OCI-LY7 (cell line): Measurements from ENCODE around the gene SMURF2. TPM values are rescaled to one million over a fixed set of nuclear protein-coding genes. Genes with fewer than 3 reads are reported as not detected.

Experiments used
- BruUV-seq: library from RNA; stranded (reverse); fragments of 400-500 nt; replicated peaks from 2 replicates; lab custom pipeline; 2021; lab: Mats Ljungman, UMichigan
- CTCF ChIA-PET: fragments of 300-600 bp; sonication (Branson Sonifier 250); formaldehyde crosslinking; loops from one replicate; lab custom pipeline; 2022; ENCODE audit warnings: antibody characterized with exemption; ENCODE audit not compliant: unreplicated experiment; lab: Charles Lee
- POLR2A ChIA-PET: fragments of 300-600 bp; sonication (Branson Sonifier 250); formaldehyde crosslinking; loops from one replicate; lab custom pipeline; 2022; ENCODE audit warnings: antibody characterized with exemption; lab: Charles Lee
- DNase-seq: peaks from one replicate; pipeline ENCODE4 v3.0.0-alpha.2; 2015; ENCODE audit warnings: low spot score
- H2AFZ ChIP-seq: fragments of 200-600 bp; sonication (generic), shearing (Covaris generic); 2 replicates; pipeline ENCODE4 v1.6.1; 2014; ENCODE audit warnings: mild to moderate bottlenecking, antibody characterized with exemption, low read length, moderate library complexity
- H3K27ac ChIP-seq: fragments of 200-600 bp; sonication (generic); 2 replicates; pipeline ENCODE4 v1.5.1; 2014; ENCODE audit warnings: mixed run types, low read depth, mild to moderate bottlenecking, moderate library complexity, low read length, inconsistent platforms; ENCODE audit not compliant: poor library complexity, severe bottlenecking
- H3K36me3 ChIP-seq: fragments of 200-600 bp; sonication (generic); 2 replicates; pipeline ENCODE4 v1.6.1; 2014; ENCODE audit warnings: mild to moderate bottlenecking, antibody characterized with exemption, low read length, moderate library complexity, mixed read lengths; ENCODE audit not compliant: insufficient read depth
- H3K4me1 ChIP-seq: fragments of 200-600 bp; sonication (generic); 2 replicates; pipeline ENCODE4 v1.5.1; 2014; ENCODE audit warnings: mild to moderate bottlenecking, low read length; ENCODE audit not compliant: insufficient read depth, poor library complexity, severe bottlenecking
- H3K4me2 ChIP-seq: fragments of 200-600 bp; sonication (generic); 2 replicates; pipeline ENCODE4 v1.6.1; 2014; ENCODE audit warnings: mild to moderate bottlenecking, low read length
- H3K4me3 ChIP-seq: fragments of 200-600 bp; sonication (generic); 2 replicates; pipeline ENCODE4 v1.5.1; 2014; ENCODE audit warnings: mild to moderate bottlenecking, low read depth, low read length; ENCODE audit not compliant: poor library complexity, severe bottlenecking
- H3K79me2 ChIP-seq: fragments of 200-600 bp; sonication (generic); 2 replicates; pipeline ENCODE4 v1.6.1; 2016; ENCODE audit warnings: low read depth, mild to moderate bottlenecking, low read length, moderate library complexity, mixed read lengths; ENCODE audit not compliant: insufficient read depth
- H3K9me2 ChIP-seq: fragments of 200-600 bp; sonication (generic); 2 replicates; pipeline ENCODE4 v1.6.1; 2016; ENCODE audit warnings: mild to moderate bottlenecking, low read length, mixed read lengths; ENCODE audit not compliant: insufficient read depth
- H3K9me3 ChIP-seq: fragments of 200-600 bp; sonication (generic); 2 replicates; pipeline ENCODE4 v1.6.1; 2014; ENCODE audit warnings: mild to moderate bottlenecking, mixed run types, low read length, mixed read lengths
- H4K20me1 ChIP-seq: fragments of 200-600 bp; sonication (generic); 2 replicates; pipeline ENCODE4 v1.6.1; 2014; ENCODE audit warnings: mild to moderate bottlenecking, antibody characterized with exemption, low read length, moderate library complexity, mixed read lengths; ENCODE audit not compliant: insufficient read depth
- EZH2phosphoT487 ChIP-seq: fragments of 200-600 bp; sonication (generic); IDR thresholded peaks from 2 replicates; pipeline ENCODE4 v1.6.1; 2018; ENCODE audit warnings: low read depth, borderline replicate concordance, mild to moderate bottlenecking, mixed run types, antibody characterized with exemption, low read length, moderate library complexity, mixed read lengths
- intact Hi-C: fragments of 100-400 bp; cut with micrococcal nuclease; formaldehyde crosslinking; loops from one replicate; pipeline ENCODE4 v1.10.0; 2022; ENCODE audit not compliant: unreplicated experiment
- total RNA-seq, 2 experiments: library from RNA; depleted of rRNA in 1 of 2; stranded (reverse); fragments of >200 nt in 1 of 2; shearing (Covaris generic) in 1 of 2; gene quantifications; 2 replicates each; pipeline ENCODE4 v1.2.3, GENCODE V29; 2014 to 2022
- TF ChIP-seq, protein P1 (sequence below): fragments of 200-600 bp; sonication (generic); conservative IDR thresholded peaks from 2 replicates; pipeline ENCODE4 v1.5.1; 2014; ENCODE audit warnings: mild to moderate bottlenecking, antibody characterized with exemption, low read length, moderate library complexity, mixed read lengths

SMURF2 gene
- total RNA-seq, 2 experiments from 2014 or later: 15.6 to 20.8 TPM

DNA sequence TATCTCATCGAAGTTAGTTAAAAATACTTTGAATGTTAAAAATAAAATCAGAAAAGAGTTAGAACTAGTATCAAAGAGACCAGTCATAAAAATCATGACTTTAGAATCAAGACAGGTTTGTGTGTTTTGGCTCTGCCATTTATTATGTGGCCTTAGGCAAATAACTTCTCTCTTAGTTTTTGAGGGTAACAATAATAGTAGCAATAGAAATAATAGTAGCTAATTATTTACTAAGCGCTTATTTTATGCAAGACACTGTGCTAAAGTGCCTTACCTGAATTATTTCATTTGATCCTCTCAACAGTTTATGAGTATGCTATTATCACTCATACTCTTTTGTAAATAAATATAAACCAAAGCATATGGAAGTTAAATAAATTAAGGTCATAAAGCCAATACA is 77.0 kb downstream of the SMURF2 start:
- TF ChIP-seq EZH2phosphoT487: no peak
- TF ChIP-seq, protein P1, sequence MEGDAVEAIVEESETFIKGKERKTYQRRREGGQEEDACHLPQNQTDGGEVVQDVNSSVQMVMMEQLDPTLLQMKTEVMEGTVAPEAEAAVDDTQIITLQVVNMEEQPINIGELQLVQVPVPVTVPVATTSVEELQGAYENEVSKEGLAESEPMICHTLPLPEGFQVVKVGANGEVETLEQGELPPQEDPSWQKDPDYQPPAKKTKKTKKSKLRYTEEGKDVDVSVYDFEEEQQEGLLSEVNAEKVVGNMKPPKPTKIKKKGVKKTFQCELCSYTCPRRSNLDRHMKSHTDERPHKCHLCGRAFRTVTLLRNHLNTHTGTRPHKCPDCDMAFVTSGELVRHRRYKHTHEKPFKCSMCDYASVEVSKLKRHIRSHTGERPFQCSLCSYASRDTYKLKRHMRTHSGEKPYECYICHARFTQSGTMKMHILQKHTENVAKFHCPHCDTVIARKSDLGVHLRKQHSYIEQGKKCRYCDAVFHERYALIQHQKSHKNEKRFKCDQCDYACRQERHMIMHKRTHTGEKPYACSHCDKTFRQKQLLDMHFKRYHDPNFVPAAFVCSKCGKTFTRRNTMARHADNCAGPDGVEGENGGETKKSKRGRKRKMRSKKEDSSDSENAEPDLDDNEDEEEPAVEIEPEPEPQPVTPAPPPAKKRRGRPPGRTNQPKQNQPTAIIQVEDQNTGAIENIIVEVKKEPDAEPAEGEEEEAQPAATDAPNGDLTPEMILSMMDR: no peak
- H2AFZ ChIP-seq: no peak overlapping the region
- POLR2A ChIA-PET: interaction anchor here (1.7 kb wide), 1 partner anchor 10 kb away, joined by 7 read pairs; no protein-coding TSS in a partner anchor
- no peak for DNase-seq
- no peaks in the 10 kb centered on the region for H3K79me2 ChIP-seq
- no peak overlapping the region for H3K4me3 ChIP-seq
- H3K4me2 ChIP-seq: no peak overlapping the region
- H3K36me3 ChIP-seq: peaks cover 28% of the 10 kb centered on the region
- CTCF ChIA-PET: no interaction called here
- no peak overlapping the region for H3K27ac ChIP-seq
- no peaks in the 10 kb centered on the region for H3K9me2 ChIP-seq
- BruUV-seq: no TSS peak
- intact Hi-C loops: no loop called here
- H3K4me1 ChIP-seq: no peaks in the 10 kb centered on the region
- H4K20me1 ChIP-seq: no peaks in the 10 kb centered on the region
- H3K9me3 ChIP-seq: no peaks in the 10 kb centered on the region

DNA sequence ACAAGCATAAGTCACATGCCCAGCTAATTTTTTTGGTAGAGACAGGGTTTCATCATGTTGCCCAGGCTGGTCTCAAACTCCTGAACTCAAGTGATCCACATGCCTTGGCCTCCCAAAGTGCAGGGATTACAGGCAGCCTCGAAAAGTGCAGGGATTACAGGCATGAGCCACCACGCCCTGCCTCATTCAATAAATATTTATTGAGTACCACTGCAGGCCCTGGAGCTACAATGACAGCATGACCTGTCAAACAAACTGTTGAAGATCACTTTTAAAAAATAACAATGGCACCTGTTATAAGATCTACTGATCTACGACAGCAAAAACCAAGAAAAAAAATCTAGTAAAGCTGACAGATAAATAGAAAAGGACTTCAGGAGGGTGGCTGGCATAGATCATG is 79.1 kb downstream of the SMURF2 start:
- Histone ChIP-seq H4K20me1 (no peaks in the 10 kb centered on the region), H3K9me2 (no peaks in the 10 kb centered on the region), H3K4me2 (no peak overlapping the region), H3K79me2 (no peaks in the 10 kb centered on the region), H3K27ac (no peak overlapping the region), H2AFZ (no peak overlapping the region), H3K36me3 (peaks cover 39% of the 10 kb centered on the region), H3K9me3 (no peaks in the 10 kb centered on the region), H3K4me3 (no peak overlapping the region), H3K4me1 (no peaks in the 10 kb centered on the region)
- DNase-seq: no peak
- ChIA-PET CTCF (no interaction called here), POLR2A (no interaction called here)
- BruUV-seq: no TSS peak
- no peak for TF ChIP-seq EZH2phosphoT487
- TF ChIP-seq, protein P1: no peak
- intact Hi-C loops: no loop called here

DNA sequence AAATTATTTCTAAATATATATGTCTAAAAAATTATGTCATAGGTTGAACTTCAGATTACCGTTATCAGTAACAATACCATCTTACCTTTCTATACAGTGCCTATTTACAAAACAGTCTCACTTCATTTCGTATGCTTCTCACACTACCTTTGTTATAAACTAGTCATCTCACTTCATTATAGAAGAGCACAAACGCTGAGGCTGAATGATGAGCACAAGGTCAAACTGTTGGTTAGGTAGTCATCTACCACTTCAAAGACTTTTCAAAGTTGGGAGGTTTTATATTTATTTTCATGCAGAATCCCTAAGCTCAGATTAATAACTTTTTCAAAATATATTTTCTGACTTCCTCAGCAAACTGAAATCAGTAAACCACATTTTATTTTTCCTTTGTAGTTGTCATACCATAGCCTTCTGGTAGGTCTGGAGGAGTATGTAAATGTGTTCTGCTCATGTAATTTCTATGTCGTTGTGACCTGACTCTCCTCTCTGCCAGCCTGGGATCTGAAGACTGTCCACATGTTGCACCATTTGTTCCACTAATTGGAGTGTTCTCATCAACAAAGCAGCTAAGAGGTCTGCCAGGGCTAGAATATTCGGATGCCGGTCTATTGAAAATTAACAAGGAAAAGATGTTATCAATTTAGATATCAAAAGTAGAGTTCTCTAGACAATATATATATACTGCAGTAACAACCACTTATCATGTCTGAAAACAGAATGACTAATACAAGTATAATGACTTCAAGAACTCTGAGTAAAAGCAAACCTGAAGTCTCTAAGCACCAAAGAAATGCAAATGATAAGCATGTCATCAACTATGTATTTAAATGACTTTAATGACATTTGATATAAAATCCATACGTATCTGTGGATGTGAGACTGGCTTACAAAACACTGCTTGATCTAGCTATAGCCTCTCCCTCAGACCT is 81.5 kb downstream of the SMURF2 start:
- H3K4me2 ChIP-seq: no peak overlapping the region
- no peaks in the 10 kb centered on the region for H3K4me1 ChIP-seq
- TF ChIP-seq EZH2phosphoT487: no peak
- TF ChIP-seq, protein P1: no peak
- ChIA-PET POLR2A (interaction anchor here (0.5 to 0.7 kb wide), 2 partner anchors 13 to 65 kb away, joined by 3 read pairs; no protein-coding TSS in a partner anchor), CTCF (no interaction called here)
- DNase-seq: no peak
- H3K79me2 ChIP-seq: no peaks in the 10 kb centered on the region
- no peak overlapping the region for H2AFZ ChIP-seq
- H3K27ac ChIP-seq: no peak overlapping the region
- no peaks in the 10 kb centered on the region for H3K9me2 ChIP-seq
- peaks cover 42% of the 10 kb centered on the region for H3K36me3 ChIP-seq
- intact Hi-C loops: no loop called here
- H3K9me3 ChIP-seq: no peaks in the 10 kb centered on the region
- BruUV-seq: TSS peak; percentile 37
- H4K20me1 ChIP-seq: no peaks in the 10 kb centered on the region
- H3K4me3 ChIP-seq: no peak overlapping the region
